B cell (primary cell): ENCODE measurements around the gene TIPIN. TPM values are rescaled to one million over a fixed set of nuclear protein-coding genes. Genes with fewer than 3 reads are reported as not detected.

Experiments
- ATAC-seq: fragments of 200-7000 bp; cut with Tn5 transposase; one replicate; pipeline ENCODE4 v1.10.0; 2021; ENCODE audit warnings: low read depth, mild to moderate bottlenecking, moderate number of reproducible peaks, moderate library complexity
- CTCF ChIA-PET: fragments of 350-600 bp; sonication (Branson Sonifier 250); formaldehyde crosslinking; loops from one replicate; lab custom pipeline; 2021; ENCODE audit warnings: antibody characterized with exemption, inconsistent platforms; lab: Charles Lee
- POLR2A ChIA-PET: fragments of 350-600 bp; sonication (Branson Sonifier 250); formaldehyde crosslinking; loops from one replicate; lab custom pipeline; 2021; ENCODE audit warnings: antibody characterized with exemption; lab: Charles Lee
- DNase-seq: peaks from one replicate; pipeline ENCODE4 v3.0.0; 2013
- H2AFZ ChIP-seq: 2 replicates; pipeline ENCODE4 v1.6.1; 2012; ENCODE audit warnings: mild to moderate bottlenecking, low read depth, low read length; ENCODE audit not compliant: insufficient read depth, poor library complexity, severe bottlenecking
- H3K27ac ChIP-seq, 2 donors: 1 replicate in 1 of 2; 2 replicates in 1 of 2; pipeline ENCODE4 v1.5.1; 2012 to 2013; ENCODE audit warnings: low read length in 2 of 2, mild to moderate bottlenecking in 2 of 2, moderate library complexity in 1 of 2
- H3K27me3 ChIP-seq, 4 experiments: fragments of 200-600 bp in 1 of 4; sonication (generic) in 1 of 4; replicated peaks in 1 of 4; 1 replicate in 2 of 4; 2 replicates in 2 of 4; pipeline versions ENCODE4 v1.6.1 to v1.7.0; 2013 to 2016; ENCODE audit warnings: low read length in 3 of 4, mild to moderate bottlenecking in 2 of 4, mixed read lengths in 1 of 4, moderate library complexity in 1 of 4; ENCODE audit not compliant: insufficient read depth in 4 of 4, control insufficient read depth in 3 of 4; ENCODE audit errors: control extremely low read depth in 1 of 4
- H3K36me3 ChIP-seq, 2 experiments: replicated peaks in 1 of 2; 1 replicate in 1 of 2; 2 replicates in 1 of 2; pipeline versions ENCODE4 v1.6.1 to v1.7.1; 2013; ENCODE audit warnings: low read length in 1 of 2; ENCODE audit not compliant: insufficient read depth in 2 of 2, control insufficient read depth in 1 of 2; ENCODE audit errors: control extremely low read depth in 1 of 2, extremely low read depth in 1 of 2
- H3K4me1 ChIP-seq, 2 donors: fragments of 200-600 bp in 1 of 2; sonication (generic) in 1 of 2; 1 replicate in 1 of 2; 2 replicates in 1 of 2; pipeline versions ENCODE4 v1.5.1 to v1.6.1; 2013 to 2017; ENCODE audit warnings: low read length in 2 of 2; ENCODE audit not compliant: control insufficient read depth in 2 of 2, insufficient read depth in 2 of 2
- H3K4me2 ChIP-seq: replicated peaks from 2 replicates; pipeline ENCODE3; 2012; ENCODE audit warnings: mild to moderate bottlenecking, low read depth, low read length; ENCODE audit not compliant: poor library complexity, severe bottlenecking
- H3K4me3 ChIP-seq, 5 experiments: fragments of 200-600 bp in 1 of 5; sonication (generic) in 1 of 5; 1 replicate in 3 of 5; 2 replicates in 2 of 5; pipeline versions ENCODE4 v1.5.1 to v1.7.0; 2011 to 2016; ENCODE audit warnings: low read length in 4 of 5, mild to moderate bottlenecking in 4 of 5, low read depth in 2 of 5, control low read depth in 1 of 5, moderate library complexity in 1 of 5; ENCODE audit not compliant: insufficient read depth in 1 of 5; ENCODE audit errors: control extremely low read depth in 1 of 5, extremely low read depth in 1 of 5
- H3K79me2 ChIP-seq: fragments of 200-600 bp; sonication (generic); one replicate; pipeline ENCODE4 v1.6.0; 2016; ENCODE audit warnings: low read length; ENCODE audit not compliant: control insufficient read depth, insufficient read depth
- H3K9ac ChIP-seq: fragments of 200-600 bp; sonication (generic); 2 replicates; pipeline ENCODE4 v1.6.1; 2017; ENCODE audit warnings: mild to moderate bottlenecking, low read length, moderate library complexity
- H3K9me3 ChIP-seq, 3 donors: one replicate each; pipeline versions ENCODE4 v1.6.1 to v1.7.1; 2013; ENCODE audit warnings: low read length in 2 of 3; ENCODE audit not compliant: control insufficient read depth in 2 of 3, insufficient read depth in 1 of 3; ENCODE audit errors: control extremely low read depth in 1 of 3
- H4K20me1 ChIP-seq: 2 replicates; pipeline ENCODE4 v1.6.0; 2012; ENCODE audit warnings: mild to moderate bottlenecking, low read length; ENCODE audit not compliant: insufficient read depth, control insufficient read depth, poor library complexity, severe bottlenecking
- H3K27ac Mint-ChIP-seq: one replicate; pipeline ENCODE4 v1.8.0; 2021; ENCODE audit warnings: mixed read lengths
- H3K27me3 Mint-ChIP-seq: one replicate; pipeline ENCODE4 v1.8.0; 2021; ENCODE audit warnings: mixed read lengths
- H3K4me1 Mint-ChIP-seq: one replicate; pipeline ENCODE4 v1.8.0; 2021; ENCODE audit warnings: mixed read lengths
- H3K4me3 Mint-ChIP-seq: one replicate; pipeline ENCODE4 v1.8.0; 2021; ENCODE audit warnings: mixed read lengths
- H3K9me3 Mint-ChIP-seq: one replicate; pipeline ENCODE4 v1.8.0; 2022; ENCODE audit warnings: mixed read lengths; ENCODE audit not compliant: insufficient read depth
- EZH2 ChIP-seq: IDR thresholded peaks from 2 replicates; pipeline ENCODE4 v1.6.1; 2012; ENCODE audit warnings: borderline replicate concordance, low read depth, mild to moderate bottlenecking, moderate library complexity, low read length; ENCODE audit not compliant: insufficient read depth, poor library complexity, severe bottlenecking
- WGBS: methylation state at CpG from one replicate; pipeline ENCODE4 v1.1.5; 2013; ENCODE audit warnings: missing lambda C conversion rate; ENCODE audit not compliant: insufficient coverage; 5-methylcytosine and 5-hydroxymethylcytosine counted together
- intact Hi-C: fragments of 100-400 bp; cut with micrococcal nuclease; formaldehyde crosslinking; loops from one replicate; pipeline ENCODE4 v1.10.0; 2022
- polyA plus RNA-seq: library from polyadenylated mRNA; depleted of rRNA; stranded (reverse); fragments of >200 nt; gene quantifications from 2 replicates; pipeline ENCODE4 v1.2.3, GENCODE V29; 2012
- total RNA-seq, 2 donors: library from RNA; stranded (reverse); fragments of 120-200 nt in 1 of 2; gene quantifications; 1 replicate in 1 of 2; 2 replicates in 1 of 2; pipeline versions ENCODE4 v1.2.3 to v1.2.4, GENCODE V29; 2013 to 2022
- TF ChIP-seq, protein P1 (sequence below): fragments of 200-600 bp; IDR thresholded peaks from one replicate; pipeline ENCODE4 v1.8.0; 2022; ENCODE audit warnings: antibody characterized with exemption, mild to moderate bottlenecking

The TIPIN gene
- total and polyA plus RNA-seq, 2 donors (not counting 1 experiment from before 2014, with no cell fraction given): 4.1 to 8.8 TPM

DNA sequence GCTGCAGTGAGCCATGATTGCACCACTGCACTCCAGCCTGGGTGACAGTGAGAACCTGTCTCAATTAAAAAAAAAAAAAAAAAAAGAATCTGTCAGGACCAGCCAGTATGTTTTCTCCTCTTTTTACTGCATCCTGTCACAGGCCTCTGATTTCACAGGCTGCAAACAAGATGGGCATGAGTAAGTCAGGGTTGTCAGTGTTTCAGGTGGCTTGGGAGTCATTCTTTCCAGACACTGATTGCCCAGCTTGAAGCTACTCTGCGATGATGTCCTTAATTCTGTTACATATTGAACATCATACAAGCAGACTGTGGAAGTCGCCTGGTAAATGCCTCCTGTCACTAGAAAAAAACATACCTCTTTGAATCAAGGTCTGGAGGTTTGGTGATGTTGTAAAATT is 44.3 kb downstream of the TIPIN start:
- Mint-ChIP-seq H3K27me3 (no peaks in the 10 kb centered on the region), H3K9me3 (no peaks in the 10 kb centered on the region), H3K27ac (no peak overlapping the region), H3K4me1 (no peaks in the 10 kb centered on the region), H3K4me3 (no peak overlapping the region)
- Histone ChIP-seq H3K4me1 (no peaks in the 10 kb centered on the region), H3K36me3 (peaks cover 17 to 75% of the 10 kb centered on the region in 2 experiments), H3K9me3 (no peaks in the 10 kb centered on the region), H3K4me2 (no peak overlapping the region), H3K9ac (no peak overlapping the region), H3K4me3 (no peak overlapping the region), H2AFZ (no peak overlapping the region), H4K20me1 (no peaks in the 10 kb centered on the region), H3K27ac (no peak overlapping the region), H3K27me3 (no peaks in the 10 kb centered on the region), H3K79me2 (no peaks in the 10 kb centered on the region)
- DNase-seq: no peak
- POLR2A ChIA-PET: no interaction called here
- TF ChIP-seq, protein P1, sequence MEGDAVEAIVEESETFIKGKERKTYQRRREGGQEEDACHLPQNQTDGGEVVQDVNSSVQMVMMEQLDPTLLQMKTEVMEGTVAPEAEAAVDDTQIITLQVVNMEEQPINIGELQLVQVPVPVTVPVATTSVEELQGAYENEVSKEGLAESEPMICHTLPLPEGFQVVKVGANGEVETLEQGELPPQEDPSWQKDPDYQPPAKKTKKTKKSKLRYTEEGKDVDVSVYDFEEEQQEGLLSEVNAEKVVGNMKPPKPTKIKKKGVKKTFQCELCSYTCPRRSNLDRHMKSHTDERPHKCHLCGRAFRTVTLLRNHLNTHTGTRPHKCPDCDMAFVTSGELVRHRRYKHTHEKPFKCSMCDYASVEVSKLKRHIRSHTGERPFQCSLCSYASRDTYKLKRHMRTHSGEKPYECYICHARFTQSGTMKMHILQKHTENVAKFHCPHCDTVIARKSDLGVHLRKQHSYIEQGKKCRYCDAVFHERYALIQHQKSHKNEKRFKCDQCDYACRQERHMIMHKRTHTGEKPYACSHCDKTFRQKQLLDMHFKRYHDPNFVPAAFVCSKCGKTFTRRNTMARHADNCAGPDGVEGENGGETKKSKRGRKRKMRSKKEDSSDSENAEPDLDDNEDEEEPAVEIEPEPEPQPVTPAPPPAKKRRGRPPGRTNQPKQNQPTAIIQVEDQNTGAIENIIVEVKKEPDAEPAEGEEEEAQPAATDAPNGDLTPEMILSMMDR: no peak
- no peak for TF ChIP-seq EZH2
- intact Hi-C loops: no loop called here
- no CpG with 5 or more reads among the region's 2 CpGs for WGBS
- no peak for ATAC-seq
- CTCF ChIA-PET: interaction anchor here (0.6 kb wide), 1 partner anchor 1007 kb away, joined by 3 read pairs; no protein-coding TSS in a partner anchor

DNA sequence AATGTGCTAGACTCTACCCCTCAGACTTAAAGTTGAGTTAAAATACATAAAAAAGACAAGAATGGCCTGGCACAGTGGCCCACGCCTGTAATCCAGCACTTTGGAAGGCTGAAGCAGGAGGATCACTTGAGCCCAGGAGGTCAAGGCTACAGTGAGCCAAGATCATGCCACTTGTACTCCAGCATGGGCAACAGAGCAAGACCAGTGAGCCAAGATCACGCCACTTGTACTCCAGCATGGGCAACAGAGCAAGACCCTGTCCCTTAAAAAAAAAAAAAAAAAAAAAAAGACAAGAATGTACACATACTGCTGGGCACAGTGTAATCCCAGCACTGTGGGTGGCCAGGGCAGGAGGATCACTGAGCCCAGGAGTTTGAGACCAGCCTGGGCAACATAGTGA is 45.7 kb downstream of the TIPIN start:
- H3K4me1 Mint-ChIP-seq: no peaks in the 10 kb centered on the region
- H3K4me1 ChIP-seq: no peaks in the 10 kb centered on the region
- H3K4me2 ChIP-seq: no peak overlapping the region
- H3K27ac Mint-ChIP-seq: no peak overlapping the region
- TF ChIP-seq EZH2: no peak
- H3K79me2 ChIP-seq: no peaks in the 10 kb centered on the region
- no peaks in the 10 kb centered on the region for H3K9me3 ChIP-seq
- no peaks in the 10 kb centered on the region for H4K20me1 ChIP-seq
- H3K27me3 Mint-ChIP-seq: no peaks in the 10 kb centered on the region
- H3K4me3 ChIP-seq: no peak overlapping the region
- H3K27me3 ChIP-seq: no peaks in the 10 kb centered on the region
- no peak overlapping the region for H3K9ac ChIP-seq
- H2AFZ ChIP-seq: no peak overlapping the region
- peaks cover 20 to 63% of the 10 kb centered on the region in 2 experiments for H3K36me3 ChIP-seq
- no peaks in the 10 kb centered on the region for H3K9me3 Mint-ChIP-seq
- H3K4me3 Mint-ChIP-seq: no peak overlapping the region
- ATAC-seq: no peak
- CTCF ChIA-PET: no interaction called here
- 100% methylated on average over 2 of the region's 2 CpGs for WGBS
- no peak overlapping the region for H3K27ac ChIP-seq
- POLR2A ChIA-PET: no interaction called here
- DNase-seq: no peak
- intact Hi-C loops: no loop called here
